Testis (tissue), 2 donors: ENCODE data around the gene NLRP12.

Source experiments
- CTCF ChIP-seq, 3 experiments: fragments of 450-650 bp in 2 of 3; fragments of 200-600 bp in 1 of 3; sonication (generic) in 1 of 3; IDR thresholded peaks; one replicate each; pipeline ENCODE4 v1.5.1; 2016 to 2019; ENCODE audit warnings: antibody characterized with exemption in 3 of 3, mild to moderate bottlenecking in 2 of 3, moderate library complexity in 1 of 3
- POLR2A ChIP-seq: fragments of 450-650 bp; IDR thresholded peaks from one replicate; pipeline ENCODE4 v1.6.1; 2017; ENCODE audit warnings: antibody characterized with exemption, mild to moderate bottlenecking, moderate library complexity

DNA sequence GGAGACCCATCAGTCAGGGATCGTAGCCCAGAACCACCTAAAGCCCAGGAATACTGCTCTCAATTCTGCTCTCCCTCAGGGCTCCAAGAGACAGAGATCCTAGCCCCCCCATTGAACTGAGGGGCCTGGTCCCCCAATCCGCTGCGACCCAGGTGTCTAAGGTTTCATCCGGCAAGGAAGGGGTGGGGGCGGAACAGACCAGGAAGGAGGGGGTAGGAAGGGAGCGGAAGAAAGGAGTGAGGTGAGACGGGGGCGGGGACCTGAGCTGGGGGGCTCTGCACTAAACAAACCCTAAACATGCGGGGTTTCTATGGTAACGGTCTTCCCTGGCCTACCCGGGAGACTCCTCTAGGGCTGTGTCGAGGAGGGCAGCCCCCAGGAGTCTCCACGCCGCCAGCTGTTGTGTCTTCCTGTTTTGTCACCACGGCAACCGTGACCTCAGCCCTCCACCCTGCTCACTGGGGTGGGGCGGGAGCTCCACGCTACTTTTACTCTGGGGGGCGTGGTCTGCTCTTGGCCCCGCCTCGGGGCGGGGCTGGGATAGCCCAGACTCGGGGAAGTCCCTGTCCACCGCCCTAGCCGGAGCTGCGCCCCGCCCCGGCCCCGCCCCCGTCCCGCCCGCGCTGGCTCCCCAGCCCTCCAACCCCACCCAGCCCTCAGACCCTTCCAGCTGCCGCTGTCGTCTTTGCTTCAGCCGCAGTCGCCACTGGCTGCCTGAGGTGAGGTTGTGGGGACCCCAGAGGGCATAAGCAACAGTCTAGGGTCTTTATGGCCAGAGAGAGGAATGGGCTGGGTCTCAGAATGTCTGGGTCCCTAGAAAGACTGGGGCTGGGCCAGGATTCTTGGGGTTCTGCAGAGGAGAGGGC lies 43.3 kb upstream of the NLRP12 start, which contains the start of gene MYADM:
- TF ChIP-seq CTCF (IDR thresholded peaks at IDR 0.05): no peak
- TF ChIP-seq POLR2A: peak; percentile 34
